Gastroesophageal sphincter (tissue), 4 donors: ENCODE measurements around the gene SMIM17. TPM values are rescaled to one million over a fixed set of nuclear protein-coding genes. Genes with fewer than 3 reads are reported as not detected.

Experiments used
- ATAC-seq: fragments of 150-250 bp; one replicate; pipeline ENCODE4 v1.9.1; 2016; ENCODE audit warnings: mild to moderate bottlenecking, moderate library complexity
- H3K27ac ChIP-seq, 4 donors: fragments of 200-600 bp; sonication (generic) in 3 of 4; 1 replicate in 3 of 4; 2 replicates in 1 of 4; pipeline ENCODE4 v1.5.1; 2016 to 2019
- H3K27me3 ChIP-seq: fragments of 200-600 bp; sonication (generic); one replicate; pipeline ENCODE4 v1.5.1; 2019
- H3K36me3 ChIP-seq, 2 donors: fragments of 200-600 bp; sonication (generic); one replicate each; pipeline ENCODE4 v1.5.1; 2019; ENCODE audit warnings: control low read depth in 1 of 2
- H3K4me1 ChIP-seq, 3 donors: fragments of 200-600 bp; sonication (generic); 1 replicate in 2 of 3; 2 replicates in 1 of 3; pipeline ENCODE4 v1.5.1; 2016 to 2019; ENCODE audit warnings: control low read depth in 2 of 3
- H3K4me3 ChIP-seq, 2 donors: fragments of 200-600 bp; sonication (generic); one replicate each; pipeline ENCODE4 v1.5.1; 2019; ENCODE audit warnings: mild to moderate bottlenecking in 1 of 2, moderate library complexity in 1 of 2
- H3K9me3 ChIP-seq, 3 donors: fragments of 200-600 bp; sonication (generic); one replicate each; pipeline ENCODE4 v1.5.1; 2017 to 2019; ENCODE audit warnings: control low read depth in 2 of 3
- CTCF ChIP-seq, 4 experiments: fragments of 200-600 bp in 2 of 4; fragments of 450-650 bp in 2 of 4; sonication (generic) in 1 of 4; IDR thresholded peaks; one replicate each; pipeline ENCODE4 v1.5.1; 2017 to 2019; ENCODE audit warnings: antibody characterized with exemption in 4 of 4, mild to moderate bottlenecking in 2 of 4, moderate library complexity in 2 of 4
- EP300 ChIP-seq: sonication (generic); formaldehyde crosslinking; IDR thresholded peaks from one replicate; pipeline ENCODE4 v1.6.1; 2017; ENCODE audit warnings: antibody characterized with exemption, mild to moderate bottlenecking
- POLR2A ChIP-seq, 2 donors: fragments of 450-650 bp; IDR thresholded peaks; one replicate each; pipeline ENCODE4 v1.6.1; 2017; ENCODE audit warnings: antibody characterized with exemption in 2 of 2, mild to moderate bottlenecking in 2 of 2, moderate library complexity in 1 of 2
- POLR2AphosphoS5 ChIP-seq: sonication (generic); formaldehyde crosslinking; IDR thresholded peaks from one replicate; pipeline ENCODE4 v1.6.1; 2017; ENCODE audit warnings: antibody characterized with exemption
- WGBS, 2 donors: methylation state at CpG; one replicate each; pipeline ENCODE4 v1.1.5; 2018; ENCODE audit warnings: low coverage in 1 of 2; 5-methylcytosine and 5-hydroxymethylcytosine counted together
- total RNA-seq, 4 donors: library from RNA; depleted of rRNA; stranded (reverse); fragments of >200 nt; gene quantifications; one replicate each; pipeline ENCODE4 v1.1.0, GENCODE V29; 2016

SMIM17 gene
- total RNA-seq, 4 donors from 2014 or later, result 1.1 to 1.4 TPM; not detected in 2

- no peaks in the 10 kb centered on the region for H3K36me3 ChIP-seq
- no peak for ATAC-seq
- no peaks in the 10 kb centered on the region for H3K4me1 ChIP-seq
- no peaks in the 10 kb centered on the region for H3K9me3 ChIP-seq
- 75 to 78% methylated on average over 5 to 8 of the region's 8 CpGs for WGBS, 2 donors
- no peak overlapping the region for H3K27ac ChIP-seq
- H3K27me3 ChIP-seq, result no peaks in the 10 kb centered on the region
- no peak overlapping the region for H3K4me3 ChIP-seq
- no peak for TF ChIP-seq CTCF (IDR thresholded peaks at IDR 0.05)
- TF ChIP-seq POLR2AphosphoS5, result no peak
- TF ChIP-seq POLR2A (IDR thresholded peaks at IDR 0.05), result no peak
- no peak for TF ChIP-seq EP300
Observed at GRCh38 chr19:56692206-56692895, 49.4 kb downstream of the SMIM17 start.

DNA sequence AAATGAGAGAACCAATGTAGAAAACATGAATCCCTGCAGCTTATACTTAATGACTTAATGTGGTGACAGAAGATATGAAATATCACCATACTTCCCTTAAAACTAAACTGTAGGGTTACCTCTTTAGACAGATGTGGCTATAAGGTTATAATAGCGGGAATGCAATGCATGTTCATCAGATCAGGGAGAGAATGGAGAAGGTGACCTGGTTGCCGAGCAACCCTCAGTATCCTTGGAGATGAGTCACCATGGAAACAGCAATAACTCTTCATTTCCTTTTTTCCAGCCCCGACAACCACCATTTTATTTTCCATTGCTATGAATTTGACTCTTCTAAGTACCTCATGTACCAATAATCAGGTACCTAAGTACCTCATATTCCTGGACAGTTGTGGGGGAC, 56.6 kb downstream of the SMIM17 start:
- no peak for ATAC-seq
- TF ChIP-seq CTCF (IDR thresholded peaks at IDR 0.05), result no peak
- TF ChIP-seq EP300, result no peak
- TF ChIP-seq POLR2AphosphoS5, result no peak
- TF ChIP-seq POLR2A (IDR thresholded peaks at IDR 0.05), result no peak
- H3K9me3 ChIP-seq, result no peaks in the 10 kb centered on the region
- no peak overlapping the region for H3K4me3 ChIP-seq
- no peaks in the 10 kb centered on the region for H3K36me3 ChIP-seq
- H3K4me1 ChIP-seq, result no peaks in the 10 kb centered on the region
- 64 to 69% methylated on average over 3 of the region's 3 CpGs for WGBS, 2 donors
- no peak overlapping the region for H3K27ac ChIP-seq
- no peaks in the 10 kb centered on the region for H3K27me3 ChIP-seq

- Histone ChIP-seq H3K36me3 (no peaks in the 10 kb centered on the region), H3K4me3 (no peak overlapping the region), H3K27ac (no peak overlapping the region), H3K27me3 (no peaks in the 10 kb centered on the region), H3K9me3 (peaks cover 0 to 3% (median 0%) of the 10 kb centered on the region in 3 donors), H3K4me1 (no peaks in the 10 kb centered on the region)
- 24 to 89% methylated on average over 1 of the region's 1 CpG for WGBS, 2 donors
- no peak for TF ChIP-seq EP300
- TF ChIP-seq POLR2AphosphoS5, result no peak
- TF ChIP-seq CTCF (IDR thresholded peaks at IDR 0.05), result no peak
- TF ChIP-seq POLR2A (IDR thresholded peaks at IDR 0.05), result no peak
- ATAC-seq, result no peak
Observed at GRCh38 chr19:56701895-56702294, 58.9 kb downstream of the SMIM17 start.

- 25 to 54% methylated on average over 1 of the region's 1 CpG for WGBS, 2 donors
- H3K9me3 ChIP-seq, result peaks cover 0 to 3% (median 0%) of the 10 kb centered on the region in 3 donors
- H3K27me3 ChIP-seq, result no peaks in the 10 kb centered on the region
- H3K4me1 ChIP-seq, result no peaks in the 10 kb centered on the region
- TF ChIP-seq EP300 (no peak), POLR2A (IDR thresholded peaks at IDR 0.05) (no peak), CTCF (IDR thresholded peaks at IDR 0.05) (no peak), POLR2AphosphoS5 (no peak)
- H3K36me3 ChIP-seq, result peaks cover 0 to 7% of the 10 kb centered on the region in 2 donors
- H3K4me3 ChIP-seq, result no peak overlapping the region
- no peak overlapping the region for H3K27ac ChIP-seq
- ATAC-seq, result no peak
Observed at GRCh38 chr19:56705939-56706338, 63.0 kb downstream of the SMIM17 start.

Other genes with a start within 250 kb of the SMIM17 start
- gene ZNF582, start 249.6 kb upstream of the SMIM17 start, total RNA-seq, result 1 to 10 TPM; 3.5 to 5.7 (median 5.0) TPM
- 10 to 100 TPM in 2 of 4 donors, 1 to 10 TPM in 2; 6.2 to 15.1 (median 9.7) TPM for gene ZNF583, start 238.8 kb upstream of the SMIM17 start, total RNA-seq
- gene ZNF667, start 165.8 kb upstream of the SMIM17 start, total RNA-seq, result 1 to 10 TPM; 2.5 to 6.7 (median 3.4) TPM
- gene ZNF471, start 135.3 kb upstream of the SMIM17 start, total RNA-seq, result 10 to 100 TPM in 2 of 4 donors, 1 to 10 TPM in 2; 8.4 to 18.7 (median 10.2) TPM
- gene ZFP28, start 104.2 kb upstream of the SMIM17 start, total RNA-seq, result 10 to 100 TPM; 10.2 to 19.1 (median 14.3) TPM
- gene ZNF470, start 75.7 kb upstream of the SMIM17 start, total RNA-seq, result 1 to 10 TPM; 3.9 to 8.1 (median 6.7) TPM
- gene ZNF71, start 47.9 kb upstream of the SMIM17 start, total RNA-seq, result 10 to 100 TPM; 11.3 to 29.9 (median 17.8) TPM
- 10 to 100 TPM in 1 of 4 donors, 1 to 10 TPM in 3; 4.8 to 11.4 (median 6.1) TPM for gene ZNF835, start 28.6 kb downstream of the SMIM17 start, total RNA-seq
- 10 to 100 TPM in 3 of 4 donors, 1 to 10 TPM in 1; 9.6 to 16.2 (median 13.5) TPM for gene PEG3, start 197.6 kb downstream of the SMIM17 start, total RNA-seq
- 1 to 10 TPM in 1 of 4 donors, under 1 TPM in 3; 0.31 to 1.0 (median 0.39) TPM for gene ZIM2, start 197.6 kb downstream of the SMIM17 start, total RNA-seq